SU-DHL-6 (cell line): Measurements from ENCODE around the gene KANSL3.

Experiments
- CTCF ChIP-seq: fragments of 200-600 bp; sonication (generic); IDR thresholded peaks from one replicate; pipeline ENCODE4 v1.5.1; 2017; ENCODE audit warnings: antibody characterized with exemption, mild to moderate bottlenecking, low read length, moderate library complexity; ENCODE audit not compliant: insufficient read depth, poor library complexity, severe bottlenecking
- EZH2phosphoT487 ChIP-seq: fragments of 200-600 bp; sonication (generic), shearing (Covaris generic); conservative IDR thresholded peaks from 2 replicates; pipeline ENCODE4 v1.6.1; 2018; ENCODE audit warnings: mild to moderate bottlenecking, antibody characterized with exemption, low read length, moderate library complexity, mixed read lengths

GRCh38 chr2:96680561-96681141 lies 42.5 kb upstream of the KANSL3 start:
- no peak for TF ChIP-seq CTCF
- TF ChIP-seq EZH2phosphoT487: no peak
